ENCODE data around the gene C1QTNF9.

DNA sequence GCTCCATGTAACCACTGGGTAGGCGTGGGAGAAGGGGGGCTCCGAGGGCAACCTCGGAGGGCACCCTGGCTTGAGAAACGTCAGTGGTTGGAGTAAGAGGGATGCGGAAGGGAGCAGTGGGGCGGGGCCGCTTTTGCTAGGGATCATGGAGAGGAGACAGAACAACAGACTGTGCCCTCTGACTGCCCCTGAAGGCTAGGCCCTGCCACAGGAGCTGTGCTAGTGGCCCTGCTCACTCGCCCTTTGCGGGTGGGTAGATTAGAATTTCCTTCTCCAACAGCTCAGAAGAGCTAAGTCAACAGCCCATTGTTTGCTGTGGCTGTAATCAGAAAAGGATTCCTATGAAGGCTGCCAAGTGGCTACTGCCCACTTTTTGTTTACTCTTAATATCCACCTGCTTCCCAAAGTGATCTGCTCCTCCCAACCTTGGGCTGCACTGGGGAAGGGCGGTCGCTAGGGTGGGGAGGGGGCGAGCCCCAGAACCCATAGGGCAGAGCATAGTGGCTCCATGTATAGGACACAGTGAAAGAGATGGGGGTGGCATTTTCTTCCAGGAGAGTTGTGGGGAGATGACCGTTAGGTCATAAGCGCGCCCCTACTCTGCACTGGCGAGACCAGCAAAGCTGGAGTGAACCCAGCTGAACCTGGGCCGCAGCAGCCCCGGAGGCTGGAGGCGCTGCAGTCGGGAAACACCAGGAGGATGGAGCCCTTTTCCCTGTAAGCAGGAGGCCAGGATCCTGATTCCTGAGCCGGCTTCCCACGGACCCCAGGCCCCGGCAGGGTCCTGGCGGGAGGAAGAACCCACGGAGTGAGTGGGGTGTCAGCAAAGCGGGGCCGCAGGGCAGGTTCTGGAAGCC is 1.9 kb upstream of the C1QTNF9 start:
- TF ChIP-seq, protein P1, sequence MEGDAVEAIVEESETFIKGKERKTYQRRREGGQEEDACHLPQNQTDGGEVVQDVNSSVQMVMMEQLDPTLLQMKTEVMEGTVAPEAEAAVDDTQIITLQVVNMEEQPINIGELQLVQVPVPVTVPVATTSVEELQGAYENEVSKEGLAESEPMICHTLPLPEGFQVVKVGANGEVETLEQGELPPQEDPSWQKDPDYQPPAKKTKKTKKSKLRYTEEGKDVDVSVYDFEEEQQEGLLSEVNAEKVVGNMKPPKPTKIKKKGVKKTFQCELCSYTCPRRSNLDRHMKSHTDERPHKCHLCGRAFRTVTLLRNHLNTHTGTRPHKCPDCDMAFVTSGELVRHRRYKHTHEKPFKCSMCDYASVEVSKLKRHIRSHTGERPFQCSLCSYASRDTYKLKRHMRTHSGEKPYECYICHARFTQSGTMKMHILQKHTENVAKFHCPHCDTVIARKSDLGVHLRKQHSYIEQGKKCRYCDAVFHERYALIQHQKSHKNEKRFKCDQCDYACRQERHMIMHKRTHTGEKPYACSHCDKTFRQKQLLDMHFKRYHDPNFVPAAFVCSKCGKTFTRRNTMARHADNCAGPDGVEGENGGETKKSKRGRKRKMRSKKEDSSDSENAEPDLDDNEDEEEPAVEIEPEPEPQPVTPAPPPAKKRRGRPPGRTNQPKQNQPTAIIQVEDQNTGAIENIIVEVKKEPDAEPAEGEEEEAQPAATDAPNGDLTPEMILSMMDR (IDR thresholded peaks at IDR 0.05) = no peak
- no peak for TF ChIP-seq POLR2A (IDR thresholded peaks at IDR 0.05)

All from lower leg skin (tissue), 3 donors.